T-helper 17 cell (primary cell): ENCODE measurements around the gene CFAP54. TPM values are rescaled to one million over a fixed set of nuclear protein-coding genes. Genes with fewer than 3 reads are reported as not detected.

Experiments used
- ATAC-seq: fragments of 150-1000 bp; cut with Tn5 transposase; 2 replicates; pipeline ENCODE4 v1.10.0; 2021; ENCODE audit warnings: mild to moderate bottlenecking, moderate library complexity
- DNase-seq, 3 donors: peaks; one replicate each; pipeline versions ENCODE4 v3.0.0 to v3.0.0-alpha.2; 2020 to 2021
- H3K9me3 ChIP-seq: one replicate; pipeline ENCODE4 v1.7.0; 2013; ENCODE audit warnings: low read length, mild to moderate bottlenecking; ENCODE audit not compliant: control insufficient read depth, poor library complexity, severe bottlenecking
- H3K27ac Mint-ChIP-seq: one replicate; pipeline ENCODE4 v1.8.0; 2022; ENCODE audit warnings: mild to moderate bottlenecking, moderate library complexity, mixed read lengths
- H3K27me3 Mint-ChIP-seq: one replicate; pipeline ENCODE4 v1.8.0; 2022; ENCODE audit warnings: mixed read lengths
- H3K36me3 Mint-ChIP-seq: one replicate; pipeline ENCODE4 v1.8.0; 2022; ENCODE audit warnings: low read depth, mixed read lengths
- H3K4me1 Mint-ChIP-seq: one replicate; pipeline ENCODE4 v1.8.0; 2022; ENCODE audit warnings: mild to moderate bottlenecking, mixed read lengths
- H3K4me3 Mint-ChIP-seq: one replicate; pipeline ENCODE4 v1.8.0; 2022; ENCODE audit warnings: mild to moderate bottlenecking, moderate library complexity, mixed read lengths
- total RNA-seq, 4 donors: library from RNA in 2 of 4; stranded (reverse) in 2 of 4; gene quantifications; one replicate each; pipeline ENCODE4 v1.2.3 and lab custom pipeline; 2022 to 2026

The CFAP54 gene
- total RNA-seq, 2 donors from 2014 or later, result 1.2 to 1.3 TPM

DNA sequence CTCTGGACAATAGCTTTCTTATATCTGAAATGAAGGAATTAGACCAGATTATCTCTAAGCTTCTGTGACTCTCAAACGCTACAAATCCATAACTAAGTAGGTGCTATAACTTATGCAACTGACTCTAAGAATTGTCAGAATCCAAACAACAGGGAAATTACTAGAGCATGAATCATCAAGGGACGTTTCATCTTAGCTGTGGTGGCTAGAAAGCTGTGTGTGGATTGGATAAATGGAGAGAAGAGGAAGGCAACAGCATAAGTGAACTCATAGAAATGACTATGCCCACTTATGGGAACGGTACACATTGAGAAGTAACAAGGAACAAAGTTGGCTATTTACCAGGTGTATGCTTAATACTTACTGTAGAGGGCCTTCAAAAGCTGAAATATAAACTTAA lies 321.7 kb downstream of the CFAP54 start:
- no peak for ATAC-seq
- Mint-ChIP-seq H3K4me3 (no peak overlapping the region), H3K27ac (no peak overlapping the region), H3K27me3 (peaks cover 10% of the 10 kb centered on the region), H3K4me1 (peaks cover 3% of the 10 kb centered on the region), H3K36me3 (peaks cover 2% of the 10 kb centered on the region)
- DNase-seq, result no peak
- H3K9me3 ChIP-seq, result no peaks in the 10 kb centered on the region

- Mint-ChIP-seq H3K27me3 (peaks cover 16% of the 10 kb centered on the region), H3K27ac (no peak overlapping the region), H3K4me3 (no peak overlapping the region), H3K36me3 (peaks cover 2% of the 10 kb centered on the region), H3K4me1 (peaks cover 3% of the 10 kb centered on the region)
- no peak for ATAC-seq
- no peak for DNase-seq
- H3K9me3 ChIP-seq, result no peaks in the 10 kb centered on the region
These were observed 322.8 kb downstream of the CFAP54 start for GRCh38 chr12:96812153-96812552.

- H3K4me1 Mint-ChIP-seq, result peaks cover 3% of the 10 kb centered on the region
- peaks cover 16% of the 10 kb centered on the region for H3K27me3 Mint-ChIP-seq
- H3K4me3 Mint-ChIP-seq, result no peak overlapping the region
- no peaks in the 10 kb centered on the region for H3K9me3 ChIP-seq
- H3K36me3 Mint-ChIP-seq, result peaks cover 2% of the 10 kb centered on the region
- ATAC-seq (no peak), DNase-seq (no peak)
- no peak overlapping the region for H3K27ac Mint-ChIP-seq
These were observed 324.8 kb downstream of the CFAP54 start for GRCh38 chr12:96814200-96814599.

DNA sequence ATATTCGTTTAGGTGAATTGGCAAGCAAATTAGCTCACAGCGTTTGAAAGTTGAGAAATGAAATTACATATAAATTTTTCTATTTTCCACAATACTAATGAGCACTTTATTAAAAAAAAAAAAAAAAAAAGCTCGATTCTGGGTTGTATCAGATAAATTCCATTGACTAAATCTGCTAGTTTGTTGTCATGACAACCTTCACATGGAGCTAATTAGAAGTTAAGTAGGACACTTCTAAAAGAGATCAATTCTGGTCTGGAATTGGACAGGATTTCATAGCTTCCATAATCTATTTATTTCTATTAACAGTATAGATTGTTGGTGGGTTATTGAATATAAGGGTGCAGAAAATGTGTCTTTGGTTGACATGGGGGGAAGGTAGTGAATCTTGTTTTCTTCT lies 332.2 kb downstream of the CFAP54 start:
- ATAC-seq, result no peak
- Mint-ChIP-seq H3K4me1 (no peaks in the 10 kb centered on the region), H3K36me3 (no peaks in the 10 kb centered on the region), H3K27ac (no peak overlapping the region), H3K27me3 (peaks cover 13% of the 10 kb centered on the region), H3K4me3 (no peak overlapping the region)
- no peaks in the 10 kb centered on the region for H3K9me3 ChIP-seq
- DNase-seq, result no peak

- H3K27me3 Mint-ChIP-seq, result peaks cover 8% of the 10 kb centered on the region
- H3K4me1 Mint-ChIP-seq, result no peaks in the 10 kb centered on the region
- ATAC-seq, result no peak
- H3K4me3 Mint-ChIP-seq, result no peak overlapping the region
- no peak for DNase-seq
- no peaks in the 10 kb centered on the region for H3K36me3 Mint-ChIP-seq
- no peaks in the 10 kb centered on the region for H3K9me3 ChIP-seq
- no peak overlapping the region for H3K27ac Mint-ChIP-seq
These were observed 333.3 kb downstream of the CFAP54 start for GRCh38 chr12:96822641-96823040.

GRCh38 chr12:96824074-96824837 lies 334.9 kb downstream of the CFAP54 start:
- DNase-seq (no peak), ATAC-seq (no peak)
- H3K27ac Mint-ChIP-seq, result no peak overlapping the region
- H3K9me3 ChIP-seq, result no peaks in the 10 kb centered on the region
- no peak overlapping the region for H3K4me3 Mint-ChIP-seq
- H3K27me3 Mint-ChIP-seq, result peaks cover 8% of the 10 kb centered on the region
- no peaks in the 10 kb centered on the region for H3K4me1 Mint-ChIP-seq
- no peaks in the 10 kb centered on the region for H3K36me3 Mint-ChIP-seq

DNA sequence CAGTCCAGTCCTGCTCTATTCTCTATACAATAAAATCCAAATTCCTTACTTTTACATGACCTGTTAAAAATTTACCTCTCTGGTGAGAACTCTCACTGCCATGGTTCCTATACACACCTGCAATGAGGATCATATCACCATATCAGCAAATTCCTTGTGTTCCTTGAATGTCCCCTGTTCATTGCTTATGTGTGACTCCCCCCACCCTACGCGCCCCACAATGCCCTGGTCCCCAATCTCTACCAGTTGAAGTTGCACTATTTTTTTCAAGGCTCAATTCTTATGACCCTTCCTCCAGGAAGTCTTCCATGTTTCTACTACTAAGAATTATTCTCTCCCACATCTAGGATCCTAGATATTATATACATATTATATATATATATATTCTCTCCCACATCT lies 335.5 kb downstream of the CFAP54 start:
- Mint-ChIP-seq H3K36me3 (no peaks in the 10 kb centered on the region), H3K4me3 (no peak overlapping the region), H3K27me3 (peaks cover 6% of the 10 kb centered on the region), H3K4me1 (no peaks in the 10 kb centered on the region), H3K27ac (no peak overlapping the region)
- ATAC-seq, result no peak
- no peaks in the 10 kb centered on the region for H3K9me3 ChIP-seq
- DNase-seq, result no peak

- no peak for ATAC-seq
- Mint-ChIP-seq H3K4me3 (no peak overlapping the region), H3K27me3 (no peaks in the 10 kb centered on the region), H3K36me3 (no peaks in the 10 kb centered on the region), H3K4me1 (no peaks in the 10 kb centered on the region), H3K27ac (no peak overlapping the region)
- no peaks in the 10 kb centered on the region for H3K9me3 ChIP-seq
- no peak for DNase-seq
These were observed 338.9 kb downstream of the CFAP54 start for GRCh38 chr12:96828169-96828789.

DNA sequence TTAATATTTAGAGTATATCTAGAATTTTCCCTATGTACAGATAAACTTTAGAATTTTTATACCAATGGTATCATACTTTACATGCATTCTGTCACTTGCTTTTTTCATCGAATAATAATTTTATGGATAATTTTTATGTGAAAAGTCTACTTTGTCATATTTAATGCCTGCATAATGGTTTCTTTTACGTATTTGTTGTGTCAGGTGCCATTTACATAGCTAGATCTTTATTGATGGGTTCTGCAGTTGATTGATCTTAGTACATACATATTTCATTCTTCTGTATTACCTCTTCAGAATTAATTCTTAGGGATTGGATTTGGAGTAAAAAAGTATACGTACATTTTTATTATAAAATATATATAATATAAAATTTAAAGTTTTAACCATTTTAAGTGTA lies 340.0 kb downstream of the CFAP54 start:
- no peaks in the 10 kb centered on the region for H3K27me3 Mint-ChIP-seq

GRCh38 chr12:96831346-96831745 lies 342.0 kb downstream of the CFAP54 start:
- H3K9me3 ChIP-seq, result no peaks in the 10 kb centered on the region
- no peaks in the 10 kb centered on the region for H3K4me1 Mint-ChIP-seq
- H3K4me3 Mint-ChIP-seq, result no peak overlapping the region
- no peak overlapping the region for H3K27ac Mint-ChIP-seq
- no peak for ATAC-seq
- H3K27me3 Mint-ChIP-seq, result peaks cover 11% of the 10 kb centered on the region
- H3K36me3 Mint-ChIP-seq, result no peaks in the 10 kb centered on the region
- DNase-seq, result no peak

More for the DNA sequence above, 340.0 kb downstream of the CFAP54 start:
- H3K27ac Mint-ChIP-seq, result no peak overlapping the region
- no peaks in the 10 kb centered on the region for H3K36me3 Mint-ChIP-seq
- DNase-seq (no peak), ATAC-seq (no peak)
- no peak overlapping the region for H3K4me3 Mint-ChIP-seq
- no peaks in the 10 kb centered on the region for H3K4me1 Mint-ChIP-seq
- no peaks in the 10 kb centered on the region for H3K9me3 ChIP-seq

DNA sequence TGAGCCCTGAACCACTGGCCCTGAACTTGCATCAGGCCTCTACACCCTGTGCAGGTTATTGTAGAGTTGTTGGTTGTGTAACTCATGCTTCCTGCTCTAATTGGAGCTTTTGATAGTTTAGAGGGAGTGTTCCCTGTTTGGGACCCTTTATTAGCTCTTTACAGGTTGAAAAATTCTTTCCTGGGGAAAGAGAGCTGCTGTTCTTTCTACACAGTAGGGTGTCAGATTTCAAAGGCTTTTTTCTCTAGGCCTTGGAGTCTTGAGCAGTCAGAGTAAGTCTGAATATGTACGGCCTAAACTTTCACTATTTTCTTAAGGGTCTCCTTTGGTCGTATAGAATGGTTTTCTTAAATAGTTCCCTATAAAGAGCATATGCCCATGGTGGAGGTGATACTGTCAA lies 356.9 kb downstream of the CFAP54 start:
- no peaks in the 10 kb centered on the region for H3K9me3 ChIP-seq
- H3K36me3 Mint-ChIP-seq, result no peaks in the 10 kb centered on the region
- no peak overlapping the region for H3K27ac Mint-ChIP-seq
- H3K27me3 Mint-ChIP-seq, result peaks cover 24% of the 10 kb centered on the region
- DNase-seq (no peak), ATAC-seq (no peak)
- H3K4me1 Mint-ChIP-seq, result no peaks in the 10 kb centered on the region
- H3K4me3 Mint-ChIP-seq, result no peak overlapping the region

DNA sequence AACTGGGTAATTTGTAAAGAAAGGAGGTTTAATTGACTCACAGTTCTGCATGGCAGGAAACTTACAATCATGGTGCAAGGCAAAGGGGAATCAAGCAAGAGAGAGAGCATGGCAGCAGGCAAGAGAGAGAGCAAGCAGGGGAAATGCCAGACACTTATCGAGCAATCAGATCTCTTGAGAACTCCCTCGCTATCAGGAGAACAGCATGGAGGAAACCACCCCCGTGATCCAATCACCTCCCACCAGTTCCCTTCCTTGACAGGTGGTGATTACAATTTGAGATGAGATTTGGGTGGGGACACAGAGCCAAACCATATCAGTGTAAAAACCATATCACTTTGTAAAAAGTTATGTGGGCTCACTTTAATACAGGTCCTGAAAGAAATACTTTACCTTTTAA lies 361.3 kb downstream of the CFAP54 start:
- peaks cover 24% of the 10 kb centered on the region for H3K27me3 Mint-ChIP-seq
- no peak overlapping the region for H3K4me3 Mint-ChIP-seq
- ATAC-seq, result no peak
- no peaks in the 10 kb centered on the region for H3K9me3 ChIP-seq
- H3K36me3 Mint-ChIP-seq, result no peaks in the 10 kb centered on the region
- H3K4me1 Mint-ChIP-seq, result no peaks in the 10 kb centered on the region
- H3K27ac Mint-ChIP-seq, result no peak overlapping the region
- no peak for DNase-seq

DNA sequence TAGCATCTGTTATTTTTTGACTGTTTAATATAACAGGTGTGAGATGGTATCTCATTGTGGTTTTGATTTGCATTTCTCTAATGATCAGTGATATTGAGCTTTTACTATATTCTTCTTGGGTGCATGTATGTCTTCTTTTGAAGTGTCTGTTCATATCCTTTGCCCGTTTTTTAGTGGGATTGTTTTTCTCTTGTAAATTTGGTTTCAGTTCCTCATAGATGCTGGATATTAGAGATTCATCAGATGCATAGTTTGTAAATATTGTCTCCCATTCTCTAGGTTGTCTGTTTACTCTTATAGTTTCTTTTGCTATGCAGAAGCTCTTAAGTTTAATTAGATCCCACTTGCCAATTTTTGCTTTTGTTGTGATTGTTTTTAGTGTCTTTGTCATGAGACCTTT lies 368.8 kb downstream of the CFAP54 start:
- Mint-ChIP-seq H3K27me3 (peaks cover 10% of the 10 kb centered on the region), H3K4me1 (no peaks in the 10 kb centered on the region), H3K27ac (no peak overlapping the region), H3K36me3 (no peaks in the 10 kb centered on the region), H3K4me3 (no peak overlapping the region)
- ATAC-seq (no peak), DNase-seq (no peak)
- H3K9me3 ChIP-seq, result no peaks in the 10 kb centered on the region

GRCh38 chr12:96861656-96862055 lies 372.3 kb downstream of the CFAP54 start:
- DNase-seq (no peak), ATAC-seq (no peak)
- Mint-ChIP-seq H3K27me3 (peaks cover 27% of the 10 kb centered on the region), H3K4me1 (no peaks in the 10 kb centered on the region), H3K27ac (no peak overlapping the region), H3K36me3 (no peaks in the 10 kb centered on the region), H3K4me3 (no peak overlapping the region)
- H3K9me3 ChIP-seq, result no peaks in the 10 kb centered on the region
